ENCODE results near the gene ASB18. TPM values are rescaled to one million over a fixed set of nuclear protein-coding genes. Genes with fewer than 3 reads are reported as not detected.

The ASB18 gene
- total and polyA plus RNA-seq, 2 experiments from 2014 or later, result not detected

DNA sequence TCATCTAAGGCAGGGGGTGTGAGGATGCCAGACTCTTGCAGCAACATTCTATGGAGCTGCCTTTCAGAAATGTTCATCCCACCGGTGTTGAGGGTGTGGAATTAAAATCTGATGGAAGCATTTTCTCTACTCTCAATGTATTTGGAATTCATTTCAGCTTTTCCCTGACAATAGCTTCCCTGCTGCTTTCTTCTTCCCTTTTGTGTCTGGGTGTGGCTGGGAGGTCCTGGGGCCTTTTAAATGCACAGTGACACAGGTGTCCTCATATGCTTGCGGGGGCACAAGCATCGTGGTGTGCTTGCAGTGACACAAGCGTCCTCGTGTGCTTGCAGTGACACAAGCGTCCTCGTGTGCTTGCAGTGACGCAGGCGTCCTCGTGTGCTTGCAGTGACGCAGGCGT, 43.4 kb upstream of the ASB18 start:
- DNase-seq, result no peak
- in situ Hi-C loops (cut with MboI), result no loop called here
- H3K4me2 ChIP-seq (ENCODE audit: unreplicated experiment), result no peak overlapping the region
- no peak overlapping the region for H3K9ac ChIP-seq
- no peaks in the 10 kb centered on the region for H3F3A ChIP-seq (ENCODE audit: insufficient read depth)
- H2AFZ ChIP-seq, result no peak overlapping the region
- H3K9me2 ChIP-seq (ENCODE audit: insufficient read depth), result no peaks in the 10 kb centered on the region
- peaks cover 17% of the 10 kb centered on the region for H3K27me3 ChIP-seq (replicated peaks; ENCODE audit: insufficient read depth)
- no peak for TF ChIP-seq EZH2 (IDR thresholded peaks at IDR 0.05; ENCODE audit: insufficient read depth, poor library complexity, severe bottlenecking)
- TF ChIP-seq EZH2phosphoT487 (IDR thresholded peaks at IDR 0.05; ENCODE audit: insufficient read depth, low read depth), result no peak
- H3K36me3 ChIP-seq (ENCODE audit: low read depth), result no peaks in the 10 kb centered on the region
- 55 to 61% methylated on average over 12 of the region's 12 CpGs for WGBS, 2 experiments (ENCODE audit: low coverage in 1 of 2, low lambda C conversion rate in 2 of 2, missing lambda C conversion rate in 2 of 2)
- no peaks in the 10 kb centered on the region for H4K20me1 ChIP-seq (ENCODE audit: insufficient read depth)
- H3K4me3 ChIP-seq, result no peak overlapping the region
- no peaks in the 10 kb centered on the region for H3K4me1 ChIP-seq (ENCODE audit: insufficient read depth)
- no peaks in the 10 kb centered on the region for H3K79me2 ChIP-seq (ENCODE audit: insufficient read depth)
- no peaks in the 10 kb centered on the region for H3K9me3 ChIP-seq (ENCODE audit: low read depth)
- H3K27ac ChIP-seq, result no peak overlapping the region

DNA sequence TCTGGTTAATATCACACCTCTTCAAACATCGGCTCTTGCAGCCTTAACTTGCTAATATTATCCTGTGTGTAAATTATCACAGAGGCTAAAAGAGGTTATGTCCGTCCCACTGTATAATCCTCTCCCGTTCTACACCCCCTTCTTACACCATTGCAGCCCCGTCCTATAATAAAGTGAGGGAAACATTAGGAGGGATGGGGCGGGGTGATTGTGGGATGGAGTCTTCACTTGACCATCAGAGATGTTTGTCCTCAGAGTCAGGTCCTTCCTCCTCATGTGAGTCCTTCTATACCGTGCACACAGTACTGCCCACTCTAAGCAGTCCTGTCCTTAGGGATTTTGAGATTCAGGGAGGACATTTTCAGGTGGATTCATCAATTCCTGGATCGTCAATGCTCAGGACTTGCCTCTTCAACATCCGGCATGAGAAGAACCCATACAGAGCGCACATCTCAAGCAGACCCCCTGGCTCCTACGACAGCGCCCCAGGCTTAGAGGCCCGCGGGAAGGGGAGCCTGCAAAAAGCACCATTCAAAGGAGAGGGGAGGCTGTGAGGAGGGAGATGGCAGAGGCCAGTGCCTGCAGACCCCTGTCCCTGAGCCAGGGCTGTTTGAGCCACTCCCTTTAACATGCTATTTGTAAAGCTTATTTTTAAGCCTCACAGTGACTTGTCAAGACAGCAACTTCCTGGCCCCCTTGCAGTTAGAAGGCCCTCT, 42.8 kb upstream of the ASB18 start:
- H3K9ac ChIP-seq, result no peak overlapping the region
- H3K27ac ChIP-seq, result no peak overlapping the region
- no peak for DNase-seq
- H3K79me2 ChIP-seq (ENCODE audit: insufficient read depth), result no peaks in the 10 kb centered on the region
- no peak overlapping the region for H3K4me3 ChIP-seq
- H4K20me1 ChIP-seq (ENCODE audit: insufficient read depth), result no peaks in the 10 kb centered on the region
- H3F3A ChIP-seq (ENCODE audit: insufficient read depth), result no peaks in the 10 kb centered on the region
- no peak overlapping the region for H3K4me2 ChIP-seq (ENCODE audit: unreplicated experiment)
- in situ Hi-C loops (cut with MboI), result no loop called here
- TF ChIP-seq EZH2phosphoT487 (IDR thresholded peaks at IDR 0.05; ENCODE audit: insufficient read depth, low read depth) (no peak), EZH2 (IDR thresholded peaks at IDR 0.05; ENCODE audit: insufficient read depth, poor library complexity, severe bottlenecking) (no peak)
- no peak overlapping the region for H2AFZ ChIP-seq
- H3K9me3 ChIP-seq (ENCODE audit: low read depth), result no peaks in the 10 kb centered on the region
- WGBS, 2 experiments (ENCODE audit: low coverage in 1 of 2, low lambda C conversion rate in 2 of 2, missing lambda C conversion rate in 2 of 2), result 49 to 60% methylated on average over 13 of the region's 13 CpGs
- no peaks in the 10 kb centered on the region for H3K36me3 ChIP-seq (ENCODE audit: low read depth)
- H3K4me1 ChIP-seq (ENCODE audit: insufficient read depth), result no peaks in the 10 kb centered on the region
- no peaks in the 10 kb centered on the region for H3K9me2 ChIP-seq (ENCODE audit: insufficient read depth)
- H3K27me3 ChIP-seq (replicated peaks; ENCODE audit: insufficient read depth), result peaks cover 19% of the 10 kb centered on the region

GRCh38 chr2:236305964-236306605, 41.9 kb upstream of the ASB18 start:
- in situ Hi-C loops (cut with MboI), result no loop called here
- peaks cover 19% of the 10 kb centered on the region for H3K27me3 ChIP-seq (replicated peaks; ENCODE audit: insufficient read depth)
- H3K9me3 ChIP-seq (ENCODE audit: low read depth), result no peaks in the 10 kb centered on the region
- WGBS, 2 experiments (ENCODE audit: low coverage in 1 of 2, low lambda C conversion rate in 2 of 2, missing lambda C conversion rate in 2 of 2), result 77% methylated on average over 6 of the region's 6 CpGs
- H4K20me1 ChIP-seq (ENCODE audit: insufficient read depth), result no peaks in the 10 kb centered on the region
- no peak overlapping the region for H2AFZ ChIP-seq
- no peaks in the 10 kb centered on the region for H3K79me2 ChIP-seq (ENCODE audit: insufficient read depth)
- H3K4me3 ChIP-seq, result no peak overlapping the region
- H3K9me2 ChIP-seq (ENCODE audit: insufficient read depth), result no peaks in the 10 kb centered on the region
- no peaks in the 10 kb centered on the region for H3F3A ChIP-seq (ENCODE audit: insufficient read depth)
- H3K4me2 ChIP-seq (ENCODE audit: unreplicated experiment), result no peak overlapping the region
- H3K4me1 ChIP-seq (ENCODE audit: insufficient read depth), result no peaks in the 10 kb centered on the region
- H3K9ac ChIP-seq, result no peak overlapping the region
- TF ChIP-seq EZH2 (IDR thresholded peaks at IDR 0.05; ENCODE audit: insufficient read depth, poor library complexity, severe bottlenecking) (no peak), EZH2phosphoT487 (IDR thresholded peaks at IDR 0.05; ENCODE audit: insufficient read depth, low read depth) (no peak)
- H3K27ac ChIP-seq, result no peak overlapping the region
- no peak for DNase-seq
- H3K36me3 ChIP-seq (ENCODE audit: low read depth), result no peaks in the 10 kb centered on the region

DNA sequence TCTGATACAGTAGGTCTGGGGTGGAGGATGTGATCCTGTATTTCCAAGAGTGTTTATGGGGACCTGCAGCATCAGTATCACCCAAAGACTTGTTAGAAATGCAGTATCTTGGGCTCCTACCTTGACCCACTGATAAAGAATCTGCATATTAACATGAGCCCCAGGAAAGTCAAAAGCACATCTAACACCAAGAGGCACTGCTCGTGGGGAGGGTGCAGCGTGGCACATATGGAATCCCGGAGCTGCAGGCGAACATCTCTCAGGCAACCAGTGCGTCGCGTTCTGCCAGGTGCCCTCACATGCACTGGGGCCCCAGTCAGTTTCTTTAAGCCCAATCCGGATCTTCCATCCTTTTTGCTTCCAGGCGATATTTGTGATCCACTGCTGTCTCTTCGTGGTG, 41.3 kb upstream of the ASB18 start:
- Histone ChIP-seq H4K20me1 (ENCODE audit: insufficient read depth) (no peaks in the 10 kb centered on the region), H3K4me2 (ENCODE audit: unreplicated experiment) (no peak overlapping the region), H2AFZ (no peak overlapping the region), H3K79me2 (ENCODE audit: insufficient read depth) (no peaks in the 10 kb centered on the region), H3K4me1 (ENCODE audit: insufficient read depth) (no peaks in the 10 kb centered on the region), H3F3A (ENCODE audit: insufficient read depth) (no peaks in the 10 kb centered on the region), H3K9me2 (ENCODE audit: insufficient read depth) (no peaks in the 10 kb centered on the region), H3K27ac (no peak overlapping the region), H3K36me3 (ENCODE audit: low read depth) (no peaks in the 10 kb centered on the region), H3K4me3 (no peak overlapping the region), H3K9me3 (ENCODE audit: low read depth) (no peaks in the 10 kb centered on the region), H3K9ac (no peak overlapping the region), H3K27me3 (replicated peaks; ENCODE audit: insufficient read depth) (peaks cover 19% of the 10 kb centered on the region)
- in situ Hi-C loops (cut with MboI), result no loop called here
- 30 to 38% methylated on average over 10 of the region's 10 CpGs for WGBS, 2 experiments (ENCODE audit: low coverage in 1 of 2, low lambda C conversion rate in 2 of 2, missing lambda C conversion rate in 2 of 2)
- TF ChIP-seq EZH2phosphoT487 (IDR thresholded peaks at IDR 0.05; ENCODE audit: insufficient read depth, low read depth) (no peak), EZH2 (IDR thresholded peaks at IDR 0.05; ENCODE audit: insufficient read depth, poor library complexity, severe bottlenecking) (no peak)
- no peak for DNase-seq

All from GM23248 (cell line).